Muscle of leg (tissue), 11 donors: ENCODE measurements around the gene FMR1. TPM values are rescaled to one million over a fixed set of nuclear protein-coding genes. Genes with fewer than 3 reads are reported as not detected.
A peak's percentile ranks its signal among the peaks of the same experiment; 100 is the strongest.

ENCODE experiments used
- DNase-seq: peaks from one replicate; pipeline ENCODE4 v3.0.0; 2013
- H3K27ac ChIP-seq: one replicate; pipeline ENCODE4 v1.5.1; 2013; ENCODE audit warnings: mild to moderate bottlenecking, low read length, control low read depth
- H3K27me3 ChIP-seq: one replicate; pipeline ENCODE4 v1.6.1; 2013; ENCODE audit warnings: low read length; ENCODE audit not compliant: control insufficient read depth, insufficient read depth
- H3K36me3 ChIP-seq: one replicate; pipeline ENCODE4 v1.6.1; 2013; ENCODE audit warnings: low read length; ENCODE audit not compliant: control insufficient read depth, insufficient read depth
- H3K4me1 ChIP-seq: one replicate; pipeline ENCODE4 v1.6.1; 2013; ENCODE audit warnings: low read length; ENCODE audit not compliant: control insufficient read depth, insufficient read depth
- H3K4me3 ChIP-seq: one replicate; pipeline ENCODE4 v1.5.1; 2013; ENCODE audit warnings: low read length, control low read depth
- H3K9me3 ChIP-seq: replicated peaks from 2 replicates; pipeline ENCODE4 v1.6.1; 2013; ENCODE audit warnings: low read depth, low read length; ENCODE audit not compliant: control insufficient read depth
- WGBS: methylation state at CpG from one replicate; pipeline ENCODE4 v1.1.5; 2013; ENCODE audit warnings: missing lambda C conversion rate; ENCODE audit not compliant: insufficient coverage; 5-methylcytosine and 5-hydroxymethylcytosine counted together
- polyA plus RNA-seq, 8 donors: library from polyadenylated mRNA; unstranded; fragments of 120-200 nt; gene quantifications; one replicate each; pipeline versions ENCODE4 v1.2.1 to v1.2.3, GENCODE V29; 2013; ENCODE audit warnings: inconsistent platforms in 1 of 8, low replicate concordance in 1 of 8; ENCODE audit not compliant: insufficient read length in 8 of 8, insufficient read depth in 1 of 8
- total RNA-seq: library from RNA; stranded (reverse); fragments of 120-200 nt; gene quantifications from one replicate; pipeline ENCODE4 v1.2.4, GENCODE V29; 2013

Gene FMR1
- total and polyA plus RNA-seq, 9 donors: 27.8 to 56.2 (median 42.3) TPM

DNA sequence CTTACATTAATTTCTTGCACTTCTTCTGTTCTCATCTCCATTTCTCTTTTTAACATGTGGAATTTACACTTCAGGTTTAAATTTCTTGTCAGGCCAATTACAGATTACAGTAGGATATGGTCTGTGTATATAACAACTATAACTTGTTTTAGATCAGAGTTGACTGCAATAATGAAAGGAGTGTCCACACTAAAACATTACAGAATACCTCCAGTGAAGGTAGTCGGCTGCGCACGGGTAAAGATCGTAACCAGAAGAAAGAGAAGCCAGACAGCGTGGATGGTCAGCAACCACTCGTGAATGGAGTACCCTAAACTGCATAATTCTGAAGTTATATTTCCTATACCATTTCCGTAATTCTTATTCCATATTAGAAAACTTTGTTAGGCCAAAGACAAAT lies 36.8 kb downstream of the FMR1 start:
- Histone ChIP-seq H3K27ac (no peak overlapping the region), H3K27me3 (no peaks in the 10 kb centered on the region), H3K9me3 (no peaks in the 10 kb centered on the region), H3K4me3 (no peak overlapping the region), H3K4me1 (no peaks in the 10 kb centered on the region), H3K36me3 (peaks cover 7% of the 10 kb centered on the region)
- WGBS: no CpG with 5 or more reads among the region's 7 CpGs
- no peak for DNase-seq

DNA sequence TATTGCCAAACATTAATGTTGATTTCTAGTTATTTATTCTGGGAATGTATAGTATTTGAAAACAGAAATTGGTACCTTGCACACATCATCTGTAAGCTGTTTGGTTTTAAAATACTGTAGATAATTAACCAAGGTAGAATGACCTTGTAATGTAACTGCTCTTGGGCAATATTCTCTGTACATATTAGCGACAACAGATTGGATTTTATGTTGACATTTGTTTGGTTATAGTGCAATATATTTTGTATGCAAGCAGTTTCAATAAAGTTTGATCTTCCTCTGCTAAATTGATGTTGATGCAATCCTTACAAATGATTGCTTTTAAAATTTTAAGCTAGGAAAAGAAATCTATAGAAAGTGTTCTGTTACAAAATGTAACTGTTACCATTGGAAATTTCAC lies 38.6 kb downstream of the FMR1 start:
- Histone ChIP-seq H3K4me3 (no peak overlapping the region), H3K4me1 (no peaks in the 10 kb centered on the region), H3K27me3 (no peaks in the 10 kb centered on the region), H3K27ac (no peak overlapping the region), H3K9me3 (no peaks in the 10 kb centered on the region), H3K36me3 (peaks cover 3% of the 10 kb centered on the region)
- no peak for DNase-seq
- WGBS: no CpG with 5 or more reads among the region's 1 CpG

DNA sequence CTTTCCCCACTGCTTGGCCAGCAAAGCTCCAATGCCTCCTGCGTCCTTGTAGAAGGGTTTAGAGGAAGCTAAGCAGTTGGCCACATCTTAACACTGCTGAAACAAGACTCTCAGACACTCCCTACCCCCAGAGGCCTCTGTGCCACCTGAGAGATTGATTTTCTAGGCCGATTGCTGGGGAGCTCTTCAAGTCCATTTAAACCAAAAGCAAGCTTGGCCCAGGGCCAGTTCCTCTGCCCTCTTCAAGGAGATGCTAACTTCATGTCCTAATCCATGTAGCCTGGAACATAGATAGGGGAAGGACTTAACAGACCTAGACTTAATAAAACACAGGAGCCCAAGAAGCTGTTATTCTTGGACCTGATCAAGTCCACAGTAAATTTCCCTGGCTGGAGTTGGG lies 42.3 kb downstream of the FMR1 start:
- DNase-seq: peak; percentile 7
- Histone ChIP-seq H3K9me3 (no peaks in the 10 kb centered on the region), H3K4me1 (no peaks in the 10 kb centered on the region), H3K27me3 (no peaks in the 10 kb centered on the region), H3K27ac (no peak overlapping the region), H3K4me3 (no peak overlapping the region), H3K36me3 (no peaks in the 10 kb centered on the region)
- WGBS: no CpG with 5 or more reads among the region's 2 CpGs

DNA sequence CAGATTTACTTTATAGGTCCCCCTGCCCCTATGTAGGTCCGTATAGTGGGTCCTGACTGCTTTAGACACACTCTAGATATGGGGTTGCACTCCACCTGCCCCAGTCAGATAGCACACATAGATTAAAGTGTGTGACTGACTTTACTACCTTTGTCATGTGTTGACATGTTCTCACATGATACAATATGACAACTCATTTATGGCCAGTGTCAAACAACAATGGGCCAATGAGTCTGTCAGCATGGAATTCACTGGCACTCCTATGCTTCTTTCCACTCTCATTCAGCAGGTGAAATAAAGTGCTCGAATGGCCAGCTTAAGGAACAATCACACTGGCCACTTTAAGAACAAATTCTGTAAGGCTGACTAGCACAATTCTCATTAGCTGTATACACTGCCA lies 45.6 kb downstream of the FMR1 start:
- Histone ChIP-seq H3K27me3 (peaks cover 2% of the 10 kb centered on the region), H3K27ac (no peak overlapping the region), H3K36me3 (no peaks in the 10 kb centered on the region), H3K4me1 (no peaks in the 10 kb centered on the region), H3K9me3 (no peaks in the 10 kb centered on the region), H3K4me3 (no peak overlapping the region)
- DNase-seq: no peak
- WGBS: 57% methylated on average over 1 of the region's 2 CpGs

DNA sequence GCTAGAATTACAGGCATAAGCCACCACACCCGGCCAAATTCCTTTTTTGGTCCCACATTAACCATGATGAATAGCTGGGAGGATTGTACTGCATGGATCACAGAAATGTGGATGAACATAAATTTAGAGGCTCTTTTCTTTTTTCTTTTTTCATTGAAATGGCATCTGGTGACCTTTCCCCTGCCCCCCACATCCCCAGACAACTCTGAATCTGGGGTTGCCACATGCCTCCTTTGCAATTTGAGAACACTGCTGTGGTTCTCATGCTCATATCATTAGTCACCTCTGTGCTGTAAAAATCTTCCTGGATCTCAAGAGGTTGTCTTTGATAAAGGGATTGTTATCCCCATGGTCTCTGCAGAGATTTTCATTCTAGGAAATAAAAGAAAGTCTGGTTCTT lies 46.6 kb downstream of the FMR1 start:
- Histone ChIP-seq H3K36me3 (no peaks in the 10 kb centered on the region), H3K27me3 (peaks cover 2% of the 10 kb centered on the region), H3K9me3 (no peaks in the 10 kb centered on the region), H3K4me3 (no peak overlapping the region), H3K27ac (no peak overlapping the region), H3K4me1 (no peaks in the 10 kb centered on the region)
- WGBS: no CpG with 5 or more reads among the region's 1 CpG
- DNase-seq: no peak

DNA sequence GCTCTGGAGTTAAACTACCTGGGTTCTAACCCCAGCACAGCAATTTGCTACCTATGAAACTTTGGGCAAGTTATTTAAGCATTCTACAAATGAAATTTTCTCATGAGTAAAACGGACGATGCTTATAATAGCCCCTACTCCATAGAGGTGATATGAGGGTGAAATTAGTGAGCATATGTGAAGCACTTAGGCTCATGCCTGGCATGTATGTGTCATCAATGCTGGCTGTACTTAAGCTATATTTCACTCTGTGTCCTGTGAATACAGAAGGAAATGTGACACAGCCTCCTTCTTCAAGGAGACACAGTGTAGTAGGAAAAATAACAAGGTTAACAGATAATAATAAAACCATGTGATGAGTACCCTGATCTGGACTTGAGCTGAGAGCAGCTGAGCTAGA lies 49.0 kb downstream of the FMR1 start:
- Histone ChIP-seq H3K4me1 (no peaks in the 10 kb centered on the region), H3K27me3 (peaks cover 2% of the 10 kb centered on the region), H3K36me3 (no peaks in the 10 kb centered on the region), H3K27ac (no peak overlapping the region), H3K4me3 (no peak overlapping the region), H3K9me3 (no peaks in the 10 kb centered on the region)
- no CpG with 5 or more reads among the region's 2 CpGs for WGBS
- no peak for DNase-seq

DNA sequence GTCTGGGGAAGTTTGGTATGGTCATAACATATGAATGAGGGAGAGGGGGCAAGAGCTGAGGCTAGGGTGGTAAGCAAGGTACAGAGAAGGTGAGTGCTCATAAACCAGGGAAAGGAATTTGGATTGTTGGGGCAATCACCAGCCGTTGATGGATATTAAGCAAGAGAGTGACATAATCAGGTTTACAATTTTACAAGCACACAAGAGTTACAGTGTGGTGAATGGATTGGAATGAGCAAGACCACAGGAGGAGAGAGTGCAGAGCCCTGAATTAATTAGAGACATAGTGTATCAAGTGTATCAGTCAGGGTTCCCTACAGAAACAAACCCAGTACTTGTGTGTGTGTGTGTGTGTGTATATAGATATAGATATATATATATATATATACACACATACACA lies 50.8 kb downstream of the FMR1 start:
- Histone ChIP-seq H3K27ac (no peak overlapping the region), H3K27me3 (peaks cover 2% of the 10 kb centered on the region), H3K9me3 (no peaks in the 10 kb centered on the region), H3K36me3 (no peaks in the 10 kb centered on the region), H3K4me3 (no peak overlapping the region), H3K4me1 (no peaks in the 10 kb centered on the region)
- 60% methylated on average over 1 of the region's 1 CpG for WGBS
- DNase-seq: no peak

DNA sequence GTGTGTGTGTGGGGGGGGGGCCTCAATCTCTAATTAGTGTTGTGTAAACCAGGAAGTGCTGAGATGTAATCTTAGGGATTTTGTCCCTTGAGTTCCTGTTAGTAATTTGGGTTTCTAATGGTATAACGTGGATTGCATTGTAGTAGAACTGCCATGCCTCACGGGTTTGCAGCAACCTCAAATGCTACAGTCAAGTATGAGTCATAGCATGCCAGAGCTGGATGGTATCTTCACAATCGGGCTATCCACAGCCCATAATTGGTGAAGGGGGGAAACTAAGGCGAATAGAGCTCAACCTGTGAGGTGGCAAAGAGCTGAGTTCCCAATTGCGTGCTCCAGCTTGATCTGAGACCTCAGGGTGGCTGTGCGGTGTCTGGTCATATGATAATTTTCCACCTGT lies 67.2 kb downstream of the FMR1 start:
- no peak for DNase-seq
- WGBS: 50% methylated on average over 6 of the region's 6 CpGs
- H3K4me1 ChIP-seq: no peaks in the 10 kb centered on the region
- no peak overlapping the region for H3K27ac ChIP-seq
- no peak overlapping the region for H3K4me3 ChIP-seq
- no peaks in the 10 kb centered on the region for H3K27me3 ChIP-seq
- no peaks in the 10 kb centered on the region for H3K9me3 ChIP-seq
- H3K36me3 ChIP-seq: no peaks in the 10 kb centered on the region

DNA sequence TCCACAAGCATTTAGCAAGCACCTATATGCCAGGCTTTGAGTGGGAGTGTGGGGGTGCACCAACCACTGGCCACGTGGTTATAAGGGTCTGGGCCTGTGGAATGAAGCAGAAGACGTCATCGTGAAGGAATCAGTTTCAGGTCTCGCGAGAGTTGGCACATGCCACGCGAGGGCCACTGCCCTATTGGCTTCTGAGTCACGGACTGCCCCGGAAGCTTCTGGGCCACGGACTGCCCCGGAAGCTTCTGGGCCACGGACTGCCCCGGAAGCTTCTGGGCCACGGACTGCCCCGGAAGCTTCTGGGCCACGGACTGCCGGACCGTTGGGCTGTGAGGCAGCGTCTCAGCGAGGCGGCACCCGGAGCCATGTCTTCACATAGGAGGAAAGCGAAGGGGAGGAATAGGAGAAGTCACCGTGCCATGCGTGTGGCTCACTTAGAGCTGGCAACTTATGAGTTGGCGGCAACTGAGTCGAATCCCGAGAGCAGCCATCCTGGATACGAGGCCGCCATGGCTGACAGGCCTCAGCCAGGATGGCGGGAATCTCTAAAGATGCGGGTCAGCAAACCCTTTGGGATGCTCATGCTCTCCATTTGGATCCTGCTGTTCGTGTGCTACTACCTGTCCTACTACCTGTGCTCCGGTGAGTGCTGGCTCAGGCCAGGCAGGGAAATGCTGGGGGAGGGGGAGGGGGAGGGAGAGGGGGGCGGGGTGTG lies 69.5 kb downstream of the FMR1 start, which contains the start of gene FMR1NB:
TSS of gene FMR1NB (plus strand) at position 300 of the 715 bp plus-strand sequence. CDS start at position 366, 66 bp downstream.
- Histone ChIP-seq H3K27me3 (no peaks in the 10 kb centered on the region), H3K4me3 (no peak within 1 kb of the TSS), H3K9me3 (no peaks in the 10 kb centered on the region), H3K4me1 (no peaks in the 10 kb centered on the region), H3K36me3 (no peaks in the 10 kb centered on the region), H3K27ac (no peak within 1 kb of the TSS)
- WGBS: 94% methylated on average over 32 of the region's 35 CpGs
- no peak for DNase-seq
